ENCODE measurements around the gene NEXN. TPM values are rescaled to one million over a fixed set of nuclear protein-coding genes. Genes with fewer than 3 reads are reported as not detected.

Gene NEXN
- total RNA-seq, 2 experiments from 2014 or later, result not detected

DNA sequence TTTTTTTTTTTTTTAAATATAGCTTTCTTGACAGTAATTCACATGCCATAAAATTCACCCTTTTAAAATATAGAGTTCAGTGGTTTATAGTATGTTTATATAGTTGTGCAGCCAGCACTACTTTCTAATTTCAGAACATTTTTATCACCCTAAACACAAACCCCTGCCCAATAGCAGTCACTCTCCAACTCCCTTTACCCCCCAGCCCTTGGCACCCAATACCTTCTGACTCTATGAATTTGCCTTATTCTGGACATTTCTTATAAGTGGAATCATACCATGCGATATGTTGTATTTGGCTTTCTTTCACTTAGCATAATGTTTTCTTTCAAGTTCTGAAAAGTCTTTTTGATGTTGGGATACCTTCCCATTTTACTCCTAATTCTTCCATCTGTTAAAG, 42.5 kb upstream of the NEXN start:
- ChIA-PET POLR2A (interaction anchor here (0.7 to 2.7 kb wide), 8 partner anchors 12 to 141 kb away, joined by 3 to 12 read pairs (median 4); no protein-coding TSS in a partner anchor), CTCF (ENCODE audit: unreplicated experiment) (no interaction called here)
- no peak for DNase-seq (ENCODE audit: low spot score)
- Histone ChIP-seq H2AFZ (ENCODE audit: low read length) (no peak overlapping the region), H3K4me1 (ENCODE audit: insufficient read depth, low read length, poor library complexity, severe bottlenecking) (peaks cover 31% of the 10 kb centered on the region), H3K79me2 (ENCODE audit: insufficient read depth, low read depth, low read length) (no peaks in the 10 kb centered on the region), H3K27ac (ENCODE audit: low read depth, low read length, poor library complexity, severe bottlenecking) (no peak overlapping the region), H3K4me2 (ENCODE audit: low read length) (no peak overlapping the region), H3K9me3 (ENCODE audit: low read length) (no peaks in the 10 kb centered on the region), H4K20me1 (ENCODE audit: insufficient read depth, low read length) (no peaks in the 10 kb centered on the region), H3K4me3 (ENCODE audit: low read depth, low read length, poor library complexity, severe bottlenecking) (no peak overlapping the region), H3K36me3 (ENCODE audit: insufficient read depth, low read length) (peaks cover 18% of the 10 kb centered on the region), H3K9me2 (ENCODE audit: insufficient read depth, low read length) (no peaks in the 10 kb centered on the region)
- intact Hi-C loops (cut with micrococcal nuclease; ENCODE audit: unreplicated experiment), result loop anchor here (5.0 kb wide), 2 partner anchors 89 to 164 kb away; partner anchors contain the start of genes USP33 and ZZZ3
- BruUV-seq (replicated peaks), result no TSS peak
- no peak for TF ChIP-seq EZH2phosphoT487 (IDR thresholded peaks at IDR 0.05; ENCODE audit: borderline replicate concordance, low read depth, low read length)
- TF ChIP-seq, protein P1, sequence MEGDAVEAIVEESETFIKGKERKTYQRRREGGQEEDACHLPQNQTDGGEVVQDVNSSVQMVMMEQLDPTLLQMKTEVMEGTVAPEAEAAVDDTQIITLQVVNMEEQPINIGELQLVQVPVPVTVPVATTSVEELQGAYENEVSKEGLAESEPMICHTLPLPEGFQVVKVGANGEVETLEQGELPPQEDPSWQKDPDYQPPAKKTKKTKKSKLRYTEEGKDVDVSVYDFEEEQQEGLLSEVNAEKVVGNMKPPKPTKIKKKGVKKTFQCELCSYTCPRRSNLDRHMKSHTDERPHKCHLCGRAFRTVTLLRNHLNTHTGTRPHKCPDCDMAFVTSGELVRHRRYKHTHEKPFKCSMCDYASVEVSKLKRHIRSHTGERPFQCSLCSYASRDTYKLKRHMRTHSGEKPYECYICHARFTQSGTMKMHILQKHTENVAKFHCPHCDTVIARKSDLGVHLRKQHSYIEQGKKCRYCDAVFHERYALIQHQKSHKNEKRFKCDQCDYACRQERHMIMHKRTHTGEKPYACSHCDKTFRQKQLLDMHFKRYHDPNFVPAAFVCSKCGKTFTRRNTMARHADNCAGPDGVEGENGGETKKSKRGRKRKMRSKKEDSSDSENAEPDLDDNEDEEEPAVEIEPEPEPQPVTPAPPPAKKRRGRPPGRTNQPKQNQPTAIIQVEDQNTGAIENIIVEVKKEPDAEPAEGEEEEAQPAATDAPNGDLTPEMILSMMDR (conservative IDR thresholded peaks at IDR 0.05; ENCODE audit: low read length), result no peak

- ChIA-PET POLR2A (interaction anchor here (0.7 to 2.7 kb wide), 5 partner anchors 10 to 228 kb away, joined by 3 to 12 read pairs (median 3); no protein-coding TSS in a partner anchor), CTCF (ENCODE audit: unreplicated experiment) (no interaction called here)
- Histone ChIP-seq H3K27ac (ENCODE audit: low read depth, low read length, poor library complexity, severe bottlenecking) (peak overlapping the region; percentile 69), H3K4me1 (ENCODE audit: insufficient read depth, low read length, poor library complexity, severe bottlenecking) (peaks cover 31% of the 10 kb centered on the region), H4K20me1 (ENCODE audit: insufficient read depth, low read length) (no peaks in the 10 kb centered on the region), H3K9me2 (ENCODE audit: insufficient read depth, low read length) (no peaks in the 10 kb centered on the region), H3K4me2 (ENCODE audit: low read length) (peak overlapping the region; percentile 84), H2AFZ (ENCODE audit: low read length) (no peak overlapping the region), H3K9me3 (ENCODE audit: low read length) (no peaks in the 10 kb centered on the region), H3K36me3 (ENCODE audit: insufficient read depth, low read length) (peaks cover 18% of the 10 kb centered on the region), H3K79me2 (ENCODE audit: insufficient read depth, low read depth, low read length) (no peaks in the 10 kb centered on the region), H3K4me3 (ENCODE audit: low read depth, low read length, poor library complexity, severe bottlenecking) (peak overlapping the region; percentile 55)
- DNase-seq (ENCODE audit: low spot score), result no peak
- intact Hi-C loops (cut with micrococcal nuclease; ENCODE audit: unreplicated experiment), result loop anchor here (5.0 kb wide), 2 partner anchors 90 to 165 kb away; partner anchors contain the start of genes USP33 and ZZZ3
- no TSS peak for BruUV-seq (replicated peaks)
- TF ChIP-seq, protein P1 (conservative IDR thresholded peaks at IDR 0.05; ENCODE audit: low read length), result no peak
- no peak for TF ChIP-seq EZH2phosphoT487 (IDR thresholded peaks at IDR 0.05; ENCODE audit: borderline replicate concordance, low read depth, low read length)
These were observed 41.5 kb upstream of the NEXN start for GRCh38 chr1:77846966-77847365.

DNA sequence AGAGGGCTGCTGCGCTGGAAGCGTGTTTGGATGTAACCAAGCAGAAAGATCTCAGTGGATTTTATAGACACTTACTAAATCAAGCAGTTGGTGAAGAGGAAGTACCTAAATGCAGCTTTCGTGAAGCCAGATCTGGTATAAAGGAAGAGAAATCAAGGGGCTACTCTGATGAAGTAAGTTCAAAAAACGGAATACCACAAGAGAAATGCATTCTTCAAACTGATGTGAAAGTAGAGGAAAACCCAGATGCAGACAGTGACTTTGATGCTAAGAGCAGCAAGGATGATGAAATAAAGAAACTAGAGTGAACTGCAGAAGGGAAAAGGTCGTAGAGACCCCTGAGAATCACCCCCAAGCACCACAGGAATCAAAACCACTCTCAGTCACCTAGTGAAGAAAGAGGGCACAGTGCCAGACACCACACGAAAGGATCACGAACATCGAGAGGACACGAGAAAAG, 40.8 kb upstream of the NEXN start:
- no peaks in the 10 kb centered on the region for H3K9me3 ChIP-seq (ENCODE audit: low read length)
- H3K36me3 ChIP-seq (ENCODE audit: insufficient read depth, low read length), result peaks cover 18% of the 10 kb centered on the region
- ChIA-PET CTCF (ENCODE audit: unreplicated experiment) (no interaction called here), POLR2A (interaction anchor here (0.7 to 2.7 kb wide), 4 partner anchors 10 to 24 kb away, joined by 3 to 12 read pairs (median 3); no protein-coding TSS in a partner anchor)
- no peak for TF ChIP-seq EZH2phosphoT487 (IDR thresholded peaks at IDR 0.05; ENCODE audit: borderline replicate concordance, low read depth, low read length)
- peak; percentile 79 for DNase-seq (ENCODE audit: low spot score)
- H4K20me1 ChIP-seq (ENCODE audit: insufficient read depth, low read length), result no peaks in the 10 kb centered on the region
- intact Hi-C loops (cut with micrococcal nuclease; ENCODE audit: unreplicated experiment), result loop anchor here (5.0 kb wide), 2 partner anchors 90 to 165 kb away; partner anchors contain the start of genes USP33 and ZZZ3
- no TSS peak for BruUV-seq (replicated peaks)
- no peaks in the 10 kb centered on the region for H3K79me2 ChIP-seq (ENCODE audit: insufficient read depth, low read depth, low read length)
- H2AFZ ChIP-seq (ENCODE audit: low read length), result no peak overlapping the region
- peak overlapping the region; percentile 69 for H3K27ac ChIP-seq (ENCODE audit: low read depth, low read length, poor library complexity, severe bottlenecking)
- no peaks in the 10 kb centered on the region for H3K9me2 ChIP-seq (ENCODE audit: insufficient read depth, low read length)
- H3K4me2 ChIP-seq (ENCODE audit: low read length), result peak overlapping the region; percentile 84
- peak overlapping the region; percentile 55 for H3K4me3 ChIP-seq (ENCODE audit: low read depth, low read length, poor library complexity, severe bottlenecking)
- H3K4me1 ChIP-seq (ENCODE audit: insufficient read depth, low read length, poor library complexity, severe bottlenecking), result peaks cover 31% of the 10 kb centered on the region

All from OCI-LY7 (cell line).